Tibial nerve (tissue), 4 donors: ENCODE data around the gene AFAP1.

Source experiments
- EP300 ChIP-seq, 2 donors: sonication (generic); formaldehyde crosslinking; IDR thresholded peaks; one replicate each; pipeline ENCODE4 v1.6.1; 2017; ENCODE audit warnings: antibody characterized with exemption in 2 of 2, mild to moderate bottlenecking in 1 of 2
- POLR2A ChIP-seq, 2 donors: fragments of 450-650 bp; IDR thresholded peaks; one replicate each; pipeline ENCODE4 v1.6.1; 2017; ENCODE audit warnings: antibody characterized with exemption in 2 of 2, mild to moderate bottlenecking in 2 of 2, moderate library complexity in 2 of 2
- TF ChIP-seq, protein P1 (sequence below), 5 experiments: fragments of 200-600 bp in 3 of 5; fragments of 450-650 bp in 2 of 5; sonication (generic) in 3 of 5; IDR thresholded peaks; one replicate each; pipeline ENCODE4 v1.5.1; 2016 to 2019; ENCODE audit warnings: antibody characterized with exemption in 5 of 5, mild to moderate bottlenecking in 3 of 5, moderate library complexity in 2 of 5

DNA sequence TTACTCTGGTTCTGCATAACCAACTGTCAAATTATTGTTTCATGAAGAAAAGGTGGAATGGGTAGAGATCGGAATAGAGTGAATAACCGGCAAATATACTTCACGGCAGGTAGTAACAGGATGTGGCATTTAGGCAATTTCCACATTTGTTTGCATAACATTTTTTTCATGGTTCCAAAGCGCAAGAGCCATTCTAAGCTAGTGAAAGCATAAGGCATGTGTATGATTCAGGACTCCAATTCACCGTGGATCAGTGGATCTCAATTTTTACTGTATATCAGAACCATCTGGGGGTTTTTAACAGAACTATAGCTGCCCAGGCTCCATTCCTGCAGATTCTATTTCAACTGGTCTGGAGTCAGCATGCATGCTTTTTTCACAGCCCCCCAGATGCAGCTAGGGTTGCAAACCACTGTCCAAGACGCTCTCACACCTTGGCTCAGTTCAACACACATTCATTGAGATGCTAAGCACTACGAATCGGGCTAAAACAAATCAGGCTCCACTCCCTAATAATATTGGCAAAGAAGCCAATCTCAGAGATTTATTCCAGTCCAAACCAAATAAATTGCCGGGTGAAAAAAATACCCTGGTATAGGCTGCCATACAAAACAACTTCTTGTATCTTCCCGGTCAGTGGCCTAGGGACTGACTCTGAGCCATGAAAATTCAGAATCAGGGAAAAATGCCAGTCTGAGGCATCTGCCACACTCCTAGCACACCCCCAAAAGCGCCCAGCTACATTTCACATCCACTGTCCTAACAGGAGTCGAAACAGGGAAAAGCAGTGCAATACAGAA lies 30.0 kb downstream of the AFAP1 start:
- TF ChIP-seq, protein P1, sequence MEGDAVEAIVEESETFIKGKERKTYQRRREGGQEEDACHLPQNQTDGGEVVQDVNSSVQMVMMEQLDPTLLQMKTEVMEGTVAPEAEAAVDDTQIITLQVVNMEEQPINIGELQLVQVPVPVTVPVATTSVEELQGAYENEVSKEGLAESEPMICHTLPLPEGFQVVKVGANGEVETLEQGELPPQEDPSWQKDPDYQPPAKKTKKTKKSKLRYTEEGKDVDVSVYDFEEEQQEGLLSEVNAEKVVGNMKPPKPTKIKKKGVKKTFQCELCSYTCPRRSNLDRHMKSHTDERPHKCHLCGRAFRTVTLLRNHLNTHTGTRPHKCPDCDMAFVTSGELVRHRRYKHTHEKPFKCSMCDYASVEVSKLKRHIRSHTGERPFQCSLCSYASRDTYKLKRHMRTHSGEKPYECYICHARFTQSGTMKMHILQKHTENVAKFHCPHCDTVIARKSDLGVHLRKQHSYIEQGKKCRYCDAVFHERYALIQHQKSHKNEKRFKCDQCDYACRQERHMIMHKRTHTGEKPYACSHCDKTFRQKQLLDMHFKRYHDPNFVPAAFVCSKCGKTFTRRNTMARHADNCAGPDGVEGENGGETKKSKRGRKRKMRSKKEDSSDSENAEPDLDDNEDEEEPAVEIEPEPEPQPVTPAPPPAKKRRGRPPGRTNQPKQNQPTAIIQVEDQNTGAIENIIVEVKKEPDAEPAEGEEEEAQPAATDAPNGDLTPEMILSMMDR (IDR thresholded peaks at IDR 0.05) = no peak
- TF ChIP-seq POLR2A (IDR thresholded peaks at IDR 0.05) (no peak), EP300 (IDR thresholded peaks at IDR 0.05) (no peak)
